ENCODE measurements around the gene WFIKKN2. TPM values are rescaled to one million over a fixed set of nuclear protein-coding genes. Genes with fewer than 3 reads are reported as not detected.
A peak's percentile ranks its signal among the peaks of the same experiment; 100 is the strongest.

The WFIKKN2 gene
- total RNA-seq, 2 experiments from 2014 or later = not detected

DNA sequence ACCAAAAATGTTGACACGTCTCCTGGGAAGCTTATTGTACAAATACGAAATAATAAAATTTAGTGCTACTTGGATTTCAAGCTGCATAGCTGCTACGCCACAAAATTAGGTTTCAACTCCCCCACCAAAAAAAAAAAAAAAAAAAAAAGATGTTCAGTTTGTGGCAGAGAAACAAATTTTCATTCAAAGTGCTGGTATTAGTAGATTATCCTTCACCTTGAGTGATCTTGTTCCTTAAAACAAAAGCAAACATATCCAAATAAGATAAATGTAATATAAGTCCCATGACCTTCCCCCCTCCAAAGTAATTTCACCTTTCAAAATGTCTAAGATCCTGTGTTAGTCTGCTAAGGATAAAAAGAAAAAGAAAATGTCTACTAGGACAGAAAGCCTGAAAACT is 28.5 kb downstream of the WFIKKN2 start:
- H3K4me1 ChIP-seq (ENCODE audit: insufficient read depth, low read length, poor library complexity, severe bottlenecking) = peaks cover 16% of the 10 kb centered on the region
- peaks cover 20% of the 10 kb centered on the region for H3K36me3 ChIP-seq (ENCODE audit: insufficient read depth, low read length)
- peak overlapping the region; percentile 76 for H3K4me2 ChIP-seq (ENCODE audit: low read length)

DNA sequence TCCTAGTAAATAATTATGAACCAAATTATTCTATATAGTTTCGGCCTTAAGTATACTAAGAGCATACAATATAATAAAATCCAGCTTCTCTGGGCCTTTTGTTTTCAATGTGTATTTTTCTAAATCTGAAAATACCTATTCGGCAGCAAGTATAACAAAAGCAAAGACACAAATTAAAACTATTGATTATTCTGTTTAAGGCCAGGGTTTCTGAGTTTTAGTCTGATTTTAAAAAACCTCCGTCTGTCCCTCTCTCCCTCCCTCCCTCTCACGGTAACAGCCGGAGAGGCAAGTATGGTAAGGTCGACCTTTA is 29.3 kb downstream of the WFIKKN2 start:
- Histone ChIP-seq H3K36me3 (ENCODE audit: insufficient read depth, low read length) (peaks cover 20% of the 10 kb centered on the region), H4K20me1 (ENCODE audit: insufficient read depth, low read length) (peaks cover 11% of the 10 kb centered on the region; the same call in 1 of the 2 replicates), H3K4me1 (ENCODE audit: insufficient read depth, low read length, poor library complexity, severe bottlenecking) (peaks cover 16% of the 10 kb centered on the region), H2AFZ (ENCODE audit: low read length) (peak overlapping the region; percentile 33; the same call in 1 of the 2 replicates), H3K4me2 (ENCODE audit: low read length) (peak overlapping the region; percentile 76), H3K4me3 (ENCODE audit: low read depth, low read length, poor library complexity, severe bottlenecking) (peak overlapping the region; percentile 72), H3K27ac (ENCODE audit: low read depth, low read length, poor library complexity, severe bottlenecking) (peak overlapping the region; percentile 93), H3K9me2 (ENCODE audit: insufficient read depth, low read length) (no peaks in the 10 kb centered on the region), H3K9me3 (ENCODE audit: low read length) (no peaks in the 10 kb centered on the region), H3K79me2 (ENCODE audit: insufficient read depth, low read depth, low read length) (peaks cover 37% of the 10 kb centered on the region; the same call in 1 of the 2 replicates)
- ChIA-PET POLR2A (interaction anchor here (1.7 to 5.5 kb wide), 3 partner anchors 9 to 66 kb away, joined by 4 to 23 read pairs (median 11); no protein-coding TSS in a partner anchor), CTCF (ENCODE audit: unreplicated experiment) (no interaction called here)
- no peak for DNase-seq (ENCODE audit: low spot score)
- no TSS peak for BruUV-seq (replicated peaks)
- intact Hi-C loops (cut with micrococcal nuclease; ENCODE audit: unreplicated experiment) = loop anchor here (5.0 to 10.0 kb wide), 4 partner anchors 157 to 398 kb away; partner anchors contain the start of genes ANKRD40, MBTD1, SPAG9 and UTP18
- TF ChIP-seq CTCF (conservative IDR thresholded peaks at IDR 0.05; ENCODE audit: low read length) (no peak), EZH2phosphoT487 (IDR thresholded peaks at IDR 0.05; ENCODE audit: borderline replicate concordance, low read depth, low read length) (no peak)

More for the DNA sequence above, 28.5 kb downstream of the WFIKKN2 start:
- Histone ChIP-seq H3K9me3 (ENCODE audit: low read length) (no peaks in the 10 kb centered on the region), H3K27ac (ENCODE audit: low read depth, low read length, poor library complexity, severe bottlenecking) (no peak overlapping the region), H2AFZ (ENCODE audit: low read length) (no peak overlapping the region), H3K79me2 (ENCODE audit: insufficient read depth, low read depth, low read length) (peaks cover 37% of the 10 kb centered on the region; the same call in 1 of the 2 replicates), H3K9me2 (ENCODE audit: insufficient read depth, low read length) (no peaks in the 10 kb centered on the region), H3K4me3 (ENCODE audit: low read depth, low read length, poor library complexity, severe bottlenecking) (peak overlapping the region; percentile 72), H4K20me1 (ENCODE audit: insufficient read depth, low read length) (peaks cover 11% of the 10 kb centered on the region; the same call in 1 of the 2 replicates)
- intact Hi-C loops (cut with micrococcal nuclease; ENCODE audit: unreplicated experiment) = loop anchor here (1.0 to 10.0 kb wide), 2 partner anchors 86 to 371 kb away; no protein-coding TSS in a partner anchor
- POLR2A ChIA-PET = interaction anchor here (1.1 to 5.5 kb wide), 2 partner anchors 11 to 84 kb away, joined by 3 to 23 read pairs; no protein-coding TSS in a partner anchor
- no peak for DNase-seq (ENCODE audit: low spot score)
- TF ChIP-seq EZH2phosphoT487 (IDR thresholded peaks at IDR 0.05; ENCODE audit: borderline replicate concordance, low read depth, low read length) (no peak), CTCF (conservative IDR thresholded peaks at IDR 0.05; ENCODE audit: low read length) (no peak)
- no TSS peak for BruUV-seq (replicated peaks)
- CTCF ChIA-PET (ENCODE audit: unreplicated experiment) = interaction anchor here (1.0 kb wide), 1 partner anchor 86 kb away, joined by 3 read pairs; no protein-coding TSS in a partner anchor

All from OCI-LY7 (cell line).